Measurements from ENCODE around the gene EPG5. TPM values are rescaled to one million over a fixed set of nuclear protein-coding genes. Genes with fewer than 3 reads are reported as not detected.

EPG5 gene
- total and polyA plus RNA-seq, 10 of the 15 experiments (the other 5 are each of a cell fraction or from before 2014, with no cell fraction given), result 1.9 to 27.7 (median 9.0) TPM

DNA sequence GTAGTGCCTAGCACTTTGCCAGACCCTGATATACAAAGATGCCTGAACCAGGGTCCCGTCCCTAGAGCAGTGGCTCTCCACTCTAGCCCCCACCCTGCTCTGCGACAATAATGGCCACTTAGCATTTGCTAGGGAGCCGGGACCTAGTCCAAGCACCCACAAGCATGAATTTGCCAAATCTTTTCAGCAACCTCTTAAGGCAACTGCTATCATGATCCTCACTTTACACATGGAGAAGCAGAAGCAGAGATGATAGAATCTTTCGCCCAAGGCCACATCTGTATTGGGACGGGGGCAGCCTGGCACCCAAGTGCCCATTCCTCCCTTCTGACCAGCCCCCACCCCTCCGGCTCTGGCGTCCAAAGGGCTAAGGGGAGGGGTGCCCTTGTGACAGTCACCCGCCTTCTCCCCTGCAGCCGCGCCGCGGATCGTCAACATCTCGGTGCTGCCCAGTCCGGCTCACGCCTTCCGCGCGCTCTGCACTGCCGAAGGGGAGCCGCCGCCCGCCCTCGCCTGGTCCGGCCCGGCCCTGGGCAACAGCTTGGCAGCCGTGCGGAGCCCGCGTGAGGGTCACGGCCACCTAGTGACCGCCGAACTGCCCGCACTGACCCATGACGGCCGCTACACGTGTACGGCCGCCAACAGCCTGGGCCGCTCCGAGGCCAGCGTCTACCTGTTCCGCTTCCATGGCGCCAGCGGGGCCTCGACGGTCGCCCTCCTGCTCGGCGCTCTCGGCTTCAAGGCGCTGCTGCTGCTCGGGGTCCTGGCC is 128.6 kb downstream of the EPG5 start:
- no peak for DNase-seq (ENCODE audit: low read depth, low spot score)
- FAIRE-seq, result no peak
- no peak overlapping the region for H3K27ac ChIP-seq (ENCODE audit: control insufficient read depth, insufficient read depth)
- TF ChIP-seq HDAC2 (IDR thresholded peaks at IDR 0.05) (no peak), NFYB (IDR thresholded peaks at IDR 0.05; ENCODE audit: insufficient read depth, low read depth, low read length) (no peak), IKZF2 (IDR thresholded peaks at IDR 0.05) (no peak), SMAD1 (IDR thresholded peaks at IDR 0.05; ENCODE audit: low read depth, partially characterized antibody) (no peak), NBN (IDR thresholded peaks at IDR 0.05) (no peak), DPF2 (IDR thresholded peaks at IDR 0.05) (no peak), CHD1 (IDR thresholded peaks at IDR 0.05; ENCODE audit: low read depth, low read length) (no peak), ZNF207 (IDR thresholded peaks at IDR 0.05; ENCODE audit: borderline replicate concordance) (no peak), ZNF687 (IDR thresholded peaks at IDR 0.05) (no peak), CHD2 (IDR thresholded peaks at IDR 0.05; ENCODE audit: borderline replicate concordance, low read depth, low read length) (no peak), E4F1 (IDR thresholded peaks at IDR 0.05; ENCODE audit: borderline replicate concordance, partially characterized antibody) (no peak), NR2F1 (conservative IDR thresholded peaks at IDR 0.05) (no peak), SP1 (IDR thresholded peaks at IDR 0.05; ENCODE audit: low read depth, low read length) (no peak), RCOR1 (conservative IDR thresholded peaks at IDR 0.05; ENCODE audit: low read depth, low read length) (no peak), SREBF2 (IDR thresholded peaks at IDR 0.05; ENCODE audit: low read length) (no peak), BHLHE40 (IDR thresholded peaks at IDR 0.05; ENCODE audit: borderline replicate concordance in 1 of 2, low read depth in 2 of 2, low read length in 1 of 2) (no peak)
- TF ChIP-seq, protein P1, sequence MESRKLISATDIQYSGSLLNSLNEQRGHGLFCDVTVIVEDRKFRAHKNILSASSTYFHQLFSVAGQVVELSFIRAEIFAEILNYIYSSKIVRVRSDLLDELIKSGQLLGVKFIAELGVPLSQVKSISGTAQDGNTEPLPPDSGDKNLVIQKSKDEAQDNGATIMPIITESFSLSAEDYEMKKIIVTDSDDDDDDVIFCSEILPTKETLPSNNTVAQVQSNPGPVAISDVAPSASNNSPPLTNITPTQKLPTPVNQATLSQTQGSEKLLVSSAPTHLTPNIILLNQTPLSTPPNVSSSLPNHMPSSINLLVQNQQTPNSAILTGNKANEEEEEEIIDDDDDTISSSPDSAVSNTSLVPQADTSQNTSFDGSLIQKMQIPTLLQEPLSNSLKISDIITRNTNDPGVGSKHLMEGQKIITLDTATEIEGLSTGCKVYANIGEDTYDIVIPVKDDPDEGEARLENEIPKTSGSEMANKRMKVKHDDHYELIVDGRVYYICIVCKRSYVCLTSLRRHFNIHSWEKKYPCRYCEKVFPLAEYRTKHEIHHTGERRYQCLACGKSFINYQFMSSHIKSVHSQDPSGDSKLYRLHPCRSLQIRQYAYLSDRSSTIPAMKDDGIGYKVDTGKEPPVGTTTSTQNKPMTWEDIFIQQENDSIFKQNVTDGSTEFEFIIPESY (IDR thresholded peaks at IDR 0.05), result no peak
- CTCF ChIA-PET, result no interaction called here
- no peaks in the 10 kb centered on the region for H3K79me2 ChIP-seq (ENCODE audit: control insufficient read depth, insufficient read depth, low read length)
- BruUV-seq (replicated peaks), result no TSS peak
- H3K9me3 ChIP-seq (replicated peaks; ENCODE audit: control insufficient read depth, insufficient read depth, low read length), result no peaks in the 10 kb centered on the region; the same call in 2 of the 3 replicates
- SMC1A ChIA-PET (ENCODE audit: uncharacterized antibody, unreplicated experiment), result no interaction called here
- no peak for ATAC-seq
- RAD21 ChIA-PET (ENCODE audit: unreplicated experiment), result no interaction called here
- H3K4me1 ChIP-seq (ENCODE audit: control insufficient read depth, insufficient read depth, low read length), result no peaks in the 10 kb centered on the region
- POLR2A ChIA-PET, result no interaction called here
- intact Hi-C loops (cut with micrococcal nuclease; ENCODE audit: unreplicated experiment), result loop anchor here (1.0 kb wide), 1 partner anchor 115 kb away; no protein-coding TSS in a partner anchor
- H3K4me3 ChIP-seq, result no peak overlapping the region
- no peak overlapping the region for H3K4me2 ChIP-seq (ENCODE audit: control insufficient read depth, insufficient read depth)
- no peak overlapping the region for H2AFZ ChIP-seq (ENCODE audit: control insufficient read depth, low read depth, low read length)
- H3K9ac ChIP-seq (ENCODE audit: control insufficient read depth, insufficient read depth, low read length), result no peak overlapping the region
- peaks cover 0 to 4% of the 10 kb centered on the region in 2 experiments; a peak in 1 of 4 replicates for H3K27me3 ChIP-seq (replicated peaks in 1 of 2; ENCODE audit: control insufficient read depth in 2 of 2, insufficient read depth in 2 of 2, low read length in 1 of 2)
- H4K20me1 ChIP-seq (ENCODE audit: control insufficient read depth, insufficient read depth), result no peaks in the 10 kb centered on the region
- 63% methylated on average over 36 of the region's 53 CpGs for WGBS (ENCODE audit: insufficient coverage, insufficient replicate concordance, low lambda C conversion rate, missing lambda C conversion rate)
- no peaks in the 10 kb centered on the region for H3K36me3 ChIP-seq (ENCODE audit: control insufficient read depth in 2 of 2, insufficient read depth in 2 of 2, low read length in 1 of 2)
- in situ Hi-C loops (cut with MboI), result no loop called here
